Activated T-cell treated with anti-CD3 and anti-CD28 coated beads for 24 hours (primary cell): Measurements from ENCODE around the gene TOR4A.

Experiments
- DNase-seq: peaks from one replicate; pipeline ENCODE4 v3.0.0-alpha.2; 2020; ENCODE audit warnings: low read depth

The TOR4A gene

DNA sequence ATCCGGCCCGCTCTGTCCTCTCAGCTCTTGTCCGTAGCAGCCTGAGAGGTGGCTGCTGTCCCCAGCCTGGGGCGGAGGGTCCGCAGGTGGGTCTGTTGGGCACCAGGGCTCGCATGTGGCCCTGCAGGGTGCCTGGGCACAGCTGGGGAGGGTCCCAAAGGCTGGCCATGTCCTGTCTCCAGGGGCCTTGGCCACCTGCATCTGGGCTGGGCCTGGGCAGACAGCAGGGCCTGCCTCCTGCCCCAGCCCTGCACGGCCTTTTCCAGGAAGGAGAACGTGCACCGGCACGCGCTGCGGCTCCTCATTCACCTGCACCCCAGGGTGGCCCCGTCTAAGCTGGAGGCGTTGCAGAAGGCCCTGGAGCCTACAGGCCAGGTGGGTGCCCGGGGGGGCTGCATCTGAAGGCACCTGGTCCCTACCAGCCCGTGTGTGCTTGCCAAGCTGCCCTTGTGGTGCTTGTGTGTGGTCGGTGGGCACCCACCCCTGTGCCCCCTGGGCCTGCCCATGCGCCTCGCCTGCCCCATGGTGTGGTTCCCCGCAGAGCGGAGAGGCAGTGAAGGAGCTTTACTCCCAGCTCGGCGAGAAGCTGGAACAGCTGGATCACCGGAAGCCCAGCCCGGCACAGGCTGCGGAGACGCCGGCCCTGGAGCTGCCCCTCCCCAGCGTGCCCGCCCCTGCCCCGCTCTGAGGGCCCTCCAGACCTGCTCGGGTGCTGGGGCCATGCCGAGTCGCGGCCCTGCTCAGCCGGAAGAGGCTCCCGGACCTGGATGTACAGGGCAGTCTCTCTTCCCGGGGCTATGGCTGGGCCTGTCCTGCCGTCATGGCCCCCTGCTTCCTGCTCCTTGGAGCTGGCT is 5.1 kb upstream of the TOR4A start:
- no peak for DNase-seq

DNA sequence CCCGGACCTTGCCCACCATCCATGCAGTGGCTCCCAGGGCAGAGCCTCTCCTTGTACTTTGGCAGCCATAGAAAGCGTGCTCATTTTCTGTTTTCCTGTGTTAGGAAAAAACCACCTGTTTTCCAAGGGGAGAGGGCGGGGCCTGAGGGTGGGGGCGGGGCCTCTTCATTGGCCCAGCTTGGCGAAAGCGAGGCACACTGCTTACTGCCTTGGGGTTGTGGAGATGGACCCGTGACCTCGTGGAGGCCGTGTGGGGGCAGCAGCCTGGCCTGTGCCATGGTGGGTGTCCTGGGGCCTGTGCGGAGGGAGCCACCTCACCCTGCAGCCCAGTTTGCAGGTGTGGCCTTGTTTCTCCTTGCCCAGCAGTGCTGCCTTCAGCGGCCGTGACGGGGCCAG is 4.4 kb upstream of the TOR4A start:
- no peak for DNase-seq

- no peak for DNase-seq
These were observed 3.8 kb upstream of the TOR4A start for GRCh38 chr9:137273611-137274320.

DNA sequence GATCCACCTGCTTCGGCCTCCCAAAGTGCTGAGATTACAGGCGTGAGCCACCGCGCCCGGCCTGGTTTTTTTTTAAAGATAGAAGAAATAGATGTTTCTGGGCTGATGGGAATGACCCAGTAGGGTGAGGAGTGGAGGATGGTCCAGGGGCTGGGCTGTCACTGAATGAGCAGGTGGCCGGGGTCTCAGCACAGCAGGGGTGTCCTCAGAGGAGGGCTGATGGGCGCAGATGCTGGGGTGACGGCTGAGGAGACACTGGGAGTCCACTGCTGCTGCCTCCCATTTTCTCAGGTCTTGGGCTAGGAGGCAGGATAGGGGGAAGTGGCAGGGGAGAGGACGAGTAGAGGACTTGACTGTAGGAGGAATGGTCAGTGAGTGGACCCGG is 2.3 kb upstream of the TOR4A start:
- no peak for DNase-seq

GRCh38 chr9:137275588-137276472 is 1.7 kb upstream of the TOR4A start:
- DNase-seq = no peak

- DNase-seq = no peak
These were observed 825 bp upstream of the TOR4A start for GRCh38 chr9:137276473-137277328.

DNA sequence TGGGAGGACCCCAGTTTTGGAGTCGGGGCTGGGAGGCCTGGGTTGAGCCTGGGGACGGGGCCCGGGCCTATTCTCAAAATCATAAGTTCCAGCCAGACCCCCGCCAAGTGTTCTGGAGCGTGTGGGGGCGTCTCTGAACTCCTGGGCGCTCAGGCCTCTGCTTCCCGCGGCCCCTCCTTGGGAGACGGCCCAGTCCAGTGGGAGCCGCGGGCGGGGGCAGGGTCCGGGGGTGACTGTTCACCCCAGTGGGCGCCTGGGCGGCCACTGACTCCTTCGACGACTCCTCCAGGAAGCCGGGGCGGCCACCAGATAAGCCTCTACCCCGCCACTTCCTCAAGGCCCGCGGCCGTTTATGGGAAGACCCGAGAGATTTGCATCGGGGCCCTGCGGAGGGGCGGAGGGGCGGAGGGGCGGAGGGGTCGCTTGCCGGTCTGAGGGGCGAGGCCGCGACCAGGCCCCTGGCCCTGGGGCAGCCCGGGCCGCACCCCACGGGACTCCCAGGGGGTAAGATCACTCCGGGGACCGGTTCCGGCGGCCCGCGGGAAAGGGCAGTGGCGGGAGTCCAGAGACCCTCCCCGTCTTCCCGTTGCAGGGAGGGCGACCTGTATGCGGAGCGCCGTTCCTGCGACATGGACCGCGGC is 655 bp downstream of the TOR4A start:
- no peak for DNase-seq

- DNase-seq = no peak
These were observed 1.5 kb downstream of the TOR4A start for GRCh38 chr9:137278721-137279711.

GRCh38 chr9:137279741-137280473 is 2.4 kb downstream of the TOR4A start:
- DNase-seq = no peak

DNA sequence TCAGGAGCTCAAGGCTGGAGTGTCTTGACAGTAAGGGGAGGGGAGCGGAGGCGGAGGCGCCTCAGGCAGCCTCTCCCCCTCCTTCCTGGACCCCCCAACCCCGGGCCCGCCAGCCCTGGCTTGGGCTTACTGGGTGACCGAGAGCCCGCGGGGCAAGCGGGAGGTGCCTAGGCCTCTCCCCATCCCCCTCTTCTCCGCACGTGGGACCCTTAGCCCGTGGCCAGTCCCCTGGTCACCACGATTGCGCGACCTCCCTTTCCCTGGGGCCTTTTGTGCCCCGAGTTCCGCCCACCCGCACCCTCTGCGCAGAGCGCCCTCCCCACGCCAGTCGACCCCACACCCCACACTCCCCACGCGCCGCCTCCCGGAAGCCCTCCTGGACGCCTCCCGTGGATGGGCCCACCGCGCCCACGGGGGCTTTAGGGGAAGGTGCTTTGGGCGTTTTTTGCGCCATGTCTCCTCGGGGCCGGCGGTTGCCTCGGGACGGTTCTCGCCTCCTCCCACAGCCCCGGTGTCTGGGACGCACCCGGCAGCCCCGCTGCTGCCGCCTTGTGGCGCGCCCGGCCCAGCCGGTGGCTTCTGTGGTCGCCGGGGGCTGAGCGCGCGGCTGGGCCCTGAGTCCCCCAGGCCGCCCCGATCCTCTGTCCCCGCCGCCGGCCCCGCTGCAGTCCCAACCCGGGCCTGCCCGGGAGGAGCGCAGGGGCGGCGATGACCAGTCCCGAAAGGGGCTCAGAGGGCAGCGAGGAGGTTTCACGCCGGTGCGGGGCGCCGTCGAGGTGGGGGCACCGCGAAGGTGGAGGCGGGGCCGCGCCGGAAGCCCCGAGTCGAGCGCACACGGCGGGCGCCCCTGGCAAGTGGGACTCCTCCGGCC is 3.2 kb downstream of the TOR4A start:
- DNase-seq = no peak

DNA sequence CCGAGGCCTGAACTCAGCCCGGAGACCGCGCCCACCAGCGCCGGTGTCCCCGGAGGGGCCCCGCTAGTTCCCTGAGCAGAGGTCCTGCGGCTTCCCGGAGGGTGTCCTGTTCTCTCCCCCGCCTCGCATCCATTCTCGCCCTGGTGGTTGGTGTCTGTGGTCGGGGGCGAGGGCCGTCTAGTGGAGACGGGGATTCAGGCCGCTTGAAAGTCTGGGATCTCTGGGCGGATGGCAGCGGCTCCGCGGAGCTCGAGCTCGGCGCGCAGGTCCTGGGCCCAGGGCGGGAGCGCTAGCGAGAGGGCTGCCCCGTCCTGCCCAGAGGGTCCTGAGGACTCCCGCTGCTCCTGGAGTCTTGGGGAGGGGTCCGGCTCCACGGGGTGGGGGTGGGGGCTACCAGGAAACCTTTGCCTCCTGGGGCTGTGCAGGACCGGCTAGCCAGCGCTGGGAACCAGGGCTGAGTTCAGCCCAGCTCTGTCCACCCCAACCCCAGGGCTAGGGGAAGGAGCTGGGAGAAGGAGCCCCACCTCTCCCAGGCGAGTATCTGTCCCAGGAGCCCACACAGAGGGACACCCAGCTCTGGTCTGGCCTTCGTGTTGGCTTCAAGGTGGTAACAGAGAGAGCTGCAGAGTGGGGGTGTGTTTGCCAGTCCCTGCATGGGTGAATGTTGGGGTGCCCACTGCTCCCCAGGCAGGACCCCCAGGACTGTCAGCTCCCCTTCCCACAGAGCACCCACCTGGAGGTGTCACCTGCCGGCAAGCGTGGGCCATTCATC is 4.0 kb downstream of the TOR4A start:
- no peak for DNase-seq

GRCh38 chr9:137286975-137287383 is 9.5 kb downstream of the TOR4A start:
- DNase-seq = no peak

DNA sequence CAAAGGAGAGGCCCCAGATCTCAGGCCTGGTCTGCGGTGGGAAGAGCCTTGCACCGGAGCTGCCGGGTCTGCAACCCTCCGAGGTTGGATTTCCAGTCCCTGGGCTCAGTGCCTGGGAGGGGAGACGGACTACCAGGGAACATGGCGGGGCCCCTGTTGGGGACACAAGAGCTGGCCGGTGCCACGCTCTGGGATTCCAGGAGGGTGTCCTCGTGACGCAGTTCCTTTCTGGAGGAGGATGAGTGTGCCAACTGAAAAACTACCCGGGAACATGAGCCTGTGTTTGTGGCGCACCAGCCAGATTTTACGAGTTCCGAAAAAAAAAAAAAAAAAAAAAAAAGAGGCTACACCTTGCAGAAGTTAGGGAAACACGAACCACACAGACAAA is 15.6 kb downstream of the TOR4A start:
- DNase-seq = no peak

DNA sequence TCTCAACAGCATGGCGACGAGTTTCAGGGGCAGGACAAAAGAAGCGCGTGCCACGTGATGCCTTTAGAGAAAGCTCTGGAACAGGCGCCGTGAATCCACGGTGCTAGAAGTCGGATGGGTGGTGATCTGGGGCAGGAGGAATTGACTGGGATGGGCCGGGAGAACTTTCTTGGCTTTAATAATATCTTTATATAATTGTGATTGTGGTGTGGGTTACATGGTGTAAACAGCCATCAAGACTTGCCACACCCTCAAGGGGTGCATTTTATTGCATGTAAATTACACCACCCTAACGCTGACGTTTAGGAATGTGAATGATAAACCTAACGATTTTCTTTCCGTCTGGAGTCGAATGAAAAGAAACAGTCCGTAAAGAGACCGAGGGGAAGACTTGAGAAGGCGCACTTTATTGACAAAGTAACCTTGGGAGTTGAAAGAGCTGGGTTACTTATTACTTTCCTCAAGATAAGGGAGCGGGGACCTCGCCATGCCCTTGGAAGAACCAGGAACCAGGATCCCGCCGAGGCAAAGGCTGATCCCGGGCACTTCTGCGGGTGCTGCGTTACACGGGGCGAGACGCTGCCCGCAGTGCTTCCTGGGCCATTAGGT is 16.1 kb downstream of the TOR4A start:
- DNase-seq = no peak

GRCh38 chr9:137294091-137294680 is 16.7 kb downstream of the TOR4A start:
- DNase-seq = peak; percentile 24

DNA sequence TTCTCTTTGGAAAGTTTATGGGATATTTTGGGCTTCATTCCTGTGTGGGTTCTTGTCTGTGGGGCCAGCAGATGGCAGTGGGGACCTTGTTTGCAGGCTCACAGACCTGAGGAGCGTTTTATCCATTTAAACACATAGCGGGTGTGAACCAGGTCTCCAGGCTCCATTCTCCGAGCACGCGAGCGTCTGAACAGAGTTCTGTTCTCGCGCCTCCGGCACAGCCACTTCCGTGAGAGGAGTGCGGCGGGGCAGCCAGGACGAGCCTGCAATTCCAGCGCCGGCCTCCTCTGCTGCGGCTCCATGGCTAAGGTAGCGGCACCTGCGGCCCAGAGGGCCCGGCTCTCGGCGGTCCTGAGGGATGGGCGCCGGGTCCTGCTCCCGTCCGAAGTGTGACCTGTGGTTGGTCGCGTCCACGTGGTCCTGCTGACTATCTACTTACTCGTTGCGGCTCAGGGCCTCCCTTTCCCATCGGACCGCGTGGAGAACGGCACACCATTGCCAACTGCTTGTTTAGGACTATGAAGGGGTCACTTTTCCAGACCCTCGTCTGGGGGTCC is 17.2 kb downstream of the TOR4A start:
- no peak for DNase-seq
